ENCODE results near the gene RDH12.
"Not testable (repeated sequence)": the region's sequence is repeated elsewhere in the genome, so short reads cannot be mapped to it uniquely, and the experiment has no call there.

RDH12 gene

GRCh38 chr14:67701492-67701891, at the start of gene RDH12:
TSS of gene RDH12 (plus strand) at chr14:67701886. CDS start at chr14:67722643, 20,757 bp downstream.
- not testable (repeated sequence) for DNase-seq

DNA sequence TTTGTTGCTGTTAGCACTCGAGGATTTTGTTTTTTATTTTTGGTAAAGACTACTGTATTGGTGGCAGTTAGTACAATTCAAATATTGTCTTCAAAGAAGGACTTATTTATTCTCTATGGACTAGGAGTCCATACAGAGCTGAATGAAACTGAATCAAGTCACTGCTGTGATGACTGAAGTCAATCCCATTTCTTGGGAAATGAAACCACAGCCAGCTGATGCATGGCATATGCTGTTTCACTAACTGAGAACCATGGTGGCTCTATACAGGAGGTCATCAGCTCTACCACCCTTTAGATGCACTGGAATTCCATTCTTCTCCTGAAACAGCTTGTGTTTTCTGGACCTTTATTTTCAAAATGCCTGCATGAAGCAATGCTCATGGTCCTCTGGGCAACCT, 49.5 kb upstream of the RDH12 start:
- DNase-seq: no peak

- no peak for DNase-seq
Observed at GRCh38 chr14:67653651-67654280, 47.9 kb upstream of the RDH12 start.

GRCh38 chr14:67663633-67664032, 38.1 kb upstream of the RDH12 start:
- no peak for DNase-seq

GRCh38 chr14:67665868-67666267, 35.8 kb upstream of the RDH12 start:
- DNase-seq: no peak

DNA sequence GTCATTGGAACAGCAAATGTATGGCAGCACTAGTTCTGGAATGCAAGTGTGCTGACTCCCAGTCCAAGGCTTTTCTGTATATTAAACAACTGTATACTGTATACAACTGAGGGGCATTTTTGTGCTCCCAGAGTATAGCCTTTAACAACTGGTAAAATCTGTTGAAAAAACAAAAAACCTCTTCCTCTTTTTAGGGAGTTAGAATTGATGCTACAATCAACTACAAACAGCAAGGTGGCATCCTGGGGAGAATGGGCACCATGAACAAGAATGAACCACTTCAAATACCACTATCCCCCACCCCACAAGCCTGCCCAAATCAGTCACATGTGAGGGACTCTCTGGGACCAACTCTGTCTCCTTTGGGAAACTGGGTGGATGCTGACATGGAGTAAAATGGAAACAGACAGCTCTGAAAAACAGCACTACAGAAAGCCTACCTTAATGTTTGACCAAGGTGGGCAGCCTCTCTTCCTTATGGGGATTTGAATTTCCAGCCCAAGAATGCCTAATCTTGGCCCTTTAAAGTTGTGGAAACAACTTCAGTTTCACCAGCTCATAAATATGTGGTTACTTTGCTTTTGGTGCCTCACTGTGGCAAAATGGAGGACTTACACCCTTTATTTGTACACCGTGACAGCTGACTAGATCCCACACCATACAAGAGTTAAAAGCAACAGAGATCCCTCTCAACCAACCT, 34.8 kb upstream of the RDH12 start:
- DNase-seq: no peak

GRCh38 chr14:67668559-67668958, 33.1 kb upstream of the RDH12 start:
- DNase-seq: no peak

DNA sequence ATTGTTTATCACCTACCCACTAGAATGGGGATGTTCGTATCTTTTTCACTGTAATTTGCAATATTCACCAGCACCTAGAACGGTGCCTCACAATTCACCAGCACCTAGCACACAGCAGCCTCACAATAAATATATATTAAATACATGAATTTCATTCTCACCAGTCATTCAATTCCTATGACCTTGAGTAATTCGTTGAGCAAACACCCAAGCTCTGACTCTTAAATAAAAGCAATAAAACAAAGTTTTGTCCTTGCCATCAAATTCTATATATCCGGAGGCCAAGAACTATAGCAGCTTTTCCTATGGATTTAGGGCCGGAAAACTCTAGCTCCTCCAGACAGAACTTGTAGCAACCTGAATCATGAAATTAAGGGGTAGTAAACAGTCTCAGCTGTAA, 28.2 kb upstream of the RDH12 start:
- DNase-seq: no peak

DNA sequence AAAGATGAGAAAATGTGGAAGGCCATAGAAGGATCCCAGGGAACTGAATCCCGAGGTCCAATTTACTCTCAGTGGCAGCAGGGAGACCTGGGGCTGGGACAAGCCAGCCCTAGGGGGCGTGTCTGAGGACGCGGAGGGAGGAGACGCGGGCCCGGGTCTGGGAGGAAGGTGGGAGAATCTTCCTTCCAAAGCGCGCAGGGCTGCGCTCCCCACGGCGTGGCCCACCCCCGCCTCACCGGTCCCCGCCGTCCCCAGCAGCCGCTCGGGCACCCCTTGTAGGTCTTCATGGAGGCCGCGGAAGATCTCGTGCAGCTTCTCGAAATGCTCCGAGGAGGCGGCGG, 27.6 kb upstream of the RDH12 start:
- DNase-seq: peak; percentile 46 to 61

DNA sequence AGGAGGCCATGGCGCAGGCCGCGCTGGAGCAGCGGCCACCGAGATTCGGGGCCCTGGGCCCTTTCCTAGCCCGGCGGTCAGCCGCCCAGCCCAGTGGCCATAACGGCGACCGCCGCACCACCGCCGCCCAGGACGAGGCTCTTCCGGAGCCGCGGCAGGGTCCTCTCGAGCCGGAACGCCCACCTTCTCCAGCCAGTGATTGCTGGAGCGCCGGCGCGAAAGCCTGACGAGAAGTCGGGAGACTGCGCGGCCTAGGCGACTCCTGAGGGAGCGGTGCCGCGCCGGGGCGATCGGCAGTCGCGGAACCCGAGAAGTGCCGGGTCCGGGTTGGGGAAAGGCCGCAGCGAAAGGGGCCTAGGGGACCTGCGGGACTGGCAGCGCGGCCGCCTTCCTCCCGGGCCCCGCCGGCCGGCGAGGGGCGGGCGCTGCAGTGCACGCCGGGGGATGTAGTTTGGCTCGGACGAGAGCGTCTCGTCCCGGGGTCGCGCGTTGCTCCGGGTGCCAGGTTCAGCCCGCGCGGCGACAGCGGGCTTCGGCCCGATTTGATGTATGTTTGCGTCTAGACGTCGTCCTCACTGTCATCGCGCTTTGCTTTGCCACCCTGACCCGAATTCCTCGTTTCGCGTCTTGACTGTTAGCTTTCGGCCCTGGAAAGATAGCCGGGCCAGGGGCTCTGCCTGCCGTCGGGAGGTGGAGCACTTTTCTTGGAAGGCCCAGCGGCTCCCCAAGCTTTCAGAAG, 27.0 kb upstream of the RDH12 start, which contains the start of gene VTI1B:
Gene VTI1B, minus strand, starts transcription at position 153 of the 739 bp plus-strand sequence. Its CDS starts 143 bp downstream, at position 10.
- DNase-seq: peak; percentile 65 to 94

- no peak for DNase-seq
Observed at GRCh38 chr14:67675219-67675582, 26.5 kb upstream of the RDH12 start.

DNA sequence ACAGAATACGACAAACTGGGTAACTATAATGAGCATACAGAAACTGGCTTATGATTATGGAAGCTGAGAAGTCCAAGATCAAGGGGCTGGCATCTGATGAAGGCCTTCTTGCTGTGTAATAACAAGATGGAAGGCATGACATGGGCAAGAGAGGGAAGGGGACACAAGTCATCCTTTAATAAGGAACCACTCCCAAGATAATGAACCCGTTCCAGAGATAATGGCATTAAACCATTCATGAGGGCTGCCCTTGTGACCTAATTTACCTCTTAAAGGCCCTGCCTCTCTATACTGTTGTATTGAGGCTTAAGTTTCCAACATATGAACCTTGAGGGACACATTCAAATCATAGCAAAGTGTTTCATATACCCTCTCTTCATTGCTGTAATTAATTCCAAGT, 22.7 kb upstream of the RDH12 start:
- DNase-seq: no peak

DNA sequence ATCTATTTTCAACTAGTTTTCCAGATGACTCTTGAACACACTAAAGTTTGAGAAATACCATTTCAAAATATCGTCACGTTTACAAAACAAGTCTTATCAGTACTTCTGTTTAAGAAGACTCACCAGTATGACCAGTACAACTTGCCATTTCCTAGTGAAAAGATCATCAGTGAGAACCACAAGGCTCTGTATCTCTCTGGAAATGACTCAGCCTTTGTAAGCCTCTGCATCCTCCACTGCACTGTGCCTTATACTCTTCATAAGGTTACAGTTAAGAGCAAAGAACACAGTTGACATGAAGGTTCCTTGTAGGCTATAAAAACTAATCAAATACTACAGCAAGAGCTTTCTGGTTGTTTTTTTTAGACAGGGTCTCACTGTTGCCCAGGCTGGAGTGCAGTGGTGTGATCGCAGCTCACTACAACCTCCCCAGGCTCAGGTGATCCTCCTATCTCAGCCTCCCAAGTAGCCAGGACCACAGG, 21.5 kb upstream of the RDH12 start:
- DNase-seq: no peak

GRCh38 chr14:67680941-67681340, 20.7 kb upstream of the RDH12 start:
- no peak for DNase-seq

GRCh38 chr14:67683842-67684241, 17.8 kb upstream of the RDH12 start:
- DNase-seq: no peak

- no peak for DNase-seq
Observed at GRCh38 chr14:67690011-67690410, 11.7 kb upstream of the RDH12 start.

DNA sequence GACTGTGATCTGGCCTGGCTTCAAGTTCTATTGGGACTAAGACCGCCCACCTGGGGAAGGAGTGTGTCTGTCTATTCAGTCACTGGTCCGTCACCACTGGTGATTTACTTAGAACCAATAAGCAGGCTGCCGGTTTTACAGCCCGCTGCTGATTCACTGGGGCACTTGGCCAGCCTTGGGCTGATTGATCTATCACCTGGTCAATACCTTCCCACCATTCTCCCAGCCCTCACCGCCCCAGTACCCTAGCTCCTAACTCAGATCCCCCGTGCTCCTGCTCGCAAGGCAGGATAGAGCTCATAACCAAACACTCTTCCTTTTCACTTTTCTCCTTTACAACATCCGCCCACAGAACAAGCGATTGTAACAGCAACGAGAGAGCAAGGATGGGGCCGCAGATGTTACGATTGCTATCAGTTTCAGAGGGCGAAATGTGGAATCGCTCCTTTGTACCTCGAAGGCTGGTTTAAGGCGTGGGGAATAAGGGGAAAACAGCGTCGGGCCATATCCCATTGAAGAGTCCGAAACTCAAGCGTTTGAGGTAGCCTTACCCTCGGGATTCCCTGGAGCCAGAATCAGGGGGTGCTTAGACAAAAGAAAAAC, 6.8 kb upstream of the RDH12 start:
- peak; percentile 14 to 73 for DNase-seq

GRCh38 chr14:67695394-67695949, 6.2 kb upstream of the RDH12 start, which contains the start of gene RDH11:
TSS of gene RDH11 (minus strand) at chr14:67695764. CDS start at chr14:67695703, 61 bp downstream.
- peak; percentile 78 to 89 for DNase-seq

DNA sequence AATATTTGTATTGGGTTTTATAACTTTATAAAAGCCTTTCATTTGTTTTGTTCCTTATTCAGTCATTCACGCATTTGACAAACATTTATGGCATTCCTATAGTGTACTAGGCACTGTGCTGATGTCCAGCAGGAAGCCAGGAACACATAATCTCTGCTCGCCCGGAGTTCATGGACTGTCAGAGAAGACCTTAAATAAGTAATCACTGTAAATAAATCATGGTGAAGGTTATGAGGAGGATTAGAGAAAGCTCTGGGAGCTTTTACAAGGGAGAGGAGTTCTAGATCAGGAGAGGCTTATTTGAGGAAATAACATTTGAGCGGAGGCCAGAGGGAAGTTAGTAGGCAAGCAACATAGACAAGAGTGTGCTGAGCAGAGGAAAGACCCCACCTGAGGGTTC, 4.7 kb upstream of the RDH12 start:
- DNase-seq: no peak

DNA sequence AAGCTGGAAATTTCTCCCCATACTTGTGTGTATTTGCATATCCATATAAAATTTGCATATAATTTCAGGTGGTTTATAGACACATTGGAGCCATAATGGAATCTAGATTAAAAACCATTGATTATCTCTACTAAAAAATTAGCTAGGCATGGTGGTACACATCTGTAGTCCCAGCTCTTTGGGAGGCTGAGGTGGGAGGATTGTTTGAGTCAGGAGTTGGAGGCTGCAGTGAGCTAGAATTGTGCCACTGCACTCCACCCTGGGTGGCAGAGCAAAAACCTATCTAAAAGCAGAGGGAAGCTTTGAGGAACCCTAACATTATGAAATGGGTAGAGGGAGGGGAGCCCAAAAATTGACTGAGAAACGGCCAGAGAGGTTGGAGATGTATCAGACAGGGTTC, 3.5 kb upstream of the RDH12 start:
- no peak for DNase-seq

DNA sequence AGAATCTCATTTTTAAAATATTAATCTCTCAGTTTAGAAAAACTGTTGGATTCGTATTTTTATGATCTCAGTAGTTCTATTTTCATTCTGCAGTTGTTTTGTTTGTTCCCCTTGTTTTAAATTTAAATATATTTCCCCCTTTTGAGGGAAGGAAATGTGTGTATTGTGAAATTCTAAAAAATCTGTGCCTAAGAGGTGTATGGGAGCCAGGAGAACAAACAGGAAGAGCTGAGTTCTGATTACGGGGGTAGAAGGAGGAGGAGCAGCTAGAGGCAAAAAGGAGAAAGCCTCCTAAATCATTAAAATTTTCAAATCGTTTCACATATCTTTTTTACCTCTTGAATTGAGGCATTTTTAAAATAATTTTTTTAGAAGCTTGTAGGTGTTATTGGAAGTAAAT, 2.3 kb downstream of the RDH12 start:
- no peak for DNase-seq

GRCh38 chr14:67704484-67705089, 2.9 kb downstream of the RDH12 start:
- peak; percentile 33 to 42 for DNase-seq

- no peak for DNase-seq
Observed at GRCh38 chr14:67705211-67705610, 3.5 kb downstream of the RDH12 start.
